HPDE6-E6E7 (cell line): ENCODE data around the gene COL11A2.

Source experiments
- DNase-seq: peaks from one replicate; pipeline ENCODE4 v3.0.0; 2011; ENCODE audit warnings: missing footprints; ENCODE audit errors: extremely low spot score

Gene COL11A2

DNA sequence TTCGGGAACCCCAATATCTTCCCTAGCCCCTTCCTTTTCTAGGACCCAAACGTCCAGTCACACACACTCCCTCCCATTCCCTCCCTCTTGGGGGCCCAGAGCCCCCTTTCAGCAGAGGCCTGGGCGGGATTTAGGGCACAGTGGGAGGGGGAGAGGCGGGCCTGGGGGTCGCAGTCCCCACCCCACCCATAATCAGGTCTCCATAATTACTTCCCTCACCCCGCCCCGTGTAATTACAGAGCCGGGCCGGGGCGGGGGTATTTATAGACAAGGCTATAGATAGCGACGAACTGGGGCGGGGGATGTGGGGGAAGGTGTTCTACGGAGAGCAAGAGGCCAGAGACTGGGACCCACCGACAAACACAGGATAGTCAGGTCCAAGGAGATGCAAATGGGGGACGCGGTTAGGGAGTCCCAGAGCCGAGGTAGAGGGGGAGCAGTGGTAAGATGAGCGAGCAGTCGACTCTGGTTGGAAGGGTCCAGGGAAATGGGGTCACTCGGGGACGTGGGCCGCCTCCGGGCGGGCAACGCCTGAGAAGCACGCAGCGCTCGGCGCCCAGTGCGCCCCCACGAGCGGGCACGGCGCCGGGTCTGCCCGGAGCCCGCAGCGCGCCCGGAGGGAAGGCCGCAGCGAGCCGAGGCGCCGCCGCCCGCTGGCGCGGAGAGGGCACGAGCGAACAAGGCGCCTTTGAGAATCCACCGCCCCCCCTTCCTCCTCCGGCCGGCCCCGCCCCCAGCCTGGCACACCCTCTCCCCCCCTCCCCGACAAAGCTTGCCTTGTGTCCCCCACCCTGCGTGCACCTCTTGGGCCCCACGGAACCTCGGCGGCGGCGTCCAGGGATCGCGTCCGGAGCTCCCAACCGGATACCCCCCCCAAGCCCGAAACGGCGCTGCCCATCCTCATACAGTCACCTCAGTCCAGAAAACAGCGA, 670 bp upstream of the COL11A2 start:
- DNase-seq: no peak

DNA sequence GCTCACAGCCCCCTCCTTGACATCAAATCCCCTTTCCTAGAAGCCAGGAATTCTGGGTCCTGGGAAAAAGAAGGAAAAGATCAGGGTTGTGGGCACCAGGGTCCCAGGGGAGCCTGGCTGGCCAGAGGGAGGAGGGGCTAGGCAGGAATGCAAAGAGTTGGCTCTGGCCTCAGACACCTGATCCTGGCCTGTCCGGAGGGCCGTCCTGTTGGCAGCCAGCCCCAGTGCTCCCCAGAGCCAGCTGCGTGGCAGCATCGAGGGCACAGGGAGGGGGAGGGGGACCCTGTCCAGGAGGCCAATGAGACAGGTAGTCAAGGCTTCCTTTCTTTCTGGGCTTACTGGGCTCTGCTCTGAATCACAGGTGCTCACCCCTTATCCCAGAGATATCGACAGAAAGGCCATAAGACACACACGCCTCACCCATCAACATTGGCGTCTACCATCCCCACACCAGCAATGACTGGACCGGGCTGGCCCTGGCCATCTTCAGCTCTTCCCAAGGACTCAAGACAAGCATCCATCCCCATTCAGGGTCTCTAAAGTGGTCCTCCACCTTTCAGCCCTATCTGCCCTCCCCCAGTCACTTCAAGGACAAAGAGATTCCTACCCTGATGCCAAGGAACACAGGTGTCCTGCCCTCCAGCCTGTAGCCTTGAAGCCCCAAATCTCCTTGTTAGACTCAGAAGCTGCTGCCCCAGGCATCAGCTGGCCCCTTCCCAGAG, 723 bp downstream of the COL11A2 start:
- DNase-seq: no peak

DNA sequence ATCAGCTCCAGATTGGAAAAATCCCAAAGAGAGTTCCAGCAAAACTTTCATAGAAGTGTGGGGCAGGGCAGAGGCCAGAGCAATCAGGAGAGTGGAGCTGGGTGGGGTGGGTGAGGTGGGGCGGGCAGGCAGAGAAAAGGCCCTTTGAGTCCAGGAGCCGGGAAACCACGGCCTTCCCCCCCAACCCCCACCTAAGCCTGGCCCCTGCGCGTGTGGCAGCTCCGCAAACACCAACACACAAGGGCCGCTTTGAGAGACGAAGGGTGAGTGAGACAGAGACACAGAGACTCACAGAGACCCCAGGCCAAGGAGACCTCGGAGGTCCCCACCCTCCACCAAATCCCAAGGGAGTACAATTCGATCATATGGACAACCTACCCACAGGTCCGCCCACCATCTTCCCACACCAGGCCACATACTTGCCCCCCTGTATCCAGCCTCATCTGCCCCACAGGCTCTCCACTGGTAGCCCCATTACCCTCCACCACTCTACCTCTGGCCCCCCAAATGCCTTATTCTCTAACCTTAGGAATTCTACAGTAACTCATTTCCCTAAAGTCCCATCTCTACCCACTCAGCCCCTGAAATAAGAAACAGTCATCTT, 1.7 kb downstream of the COL11A2 start:
- no peak for DNase-seq

DNA sequence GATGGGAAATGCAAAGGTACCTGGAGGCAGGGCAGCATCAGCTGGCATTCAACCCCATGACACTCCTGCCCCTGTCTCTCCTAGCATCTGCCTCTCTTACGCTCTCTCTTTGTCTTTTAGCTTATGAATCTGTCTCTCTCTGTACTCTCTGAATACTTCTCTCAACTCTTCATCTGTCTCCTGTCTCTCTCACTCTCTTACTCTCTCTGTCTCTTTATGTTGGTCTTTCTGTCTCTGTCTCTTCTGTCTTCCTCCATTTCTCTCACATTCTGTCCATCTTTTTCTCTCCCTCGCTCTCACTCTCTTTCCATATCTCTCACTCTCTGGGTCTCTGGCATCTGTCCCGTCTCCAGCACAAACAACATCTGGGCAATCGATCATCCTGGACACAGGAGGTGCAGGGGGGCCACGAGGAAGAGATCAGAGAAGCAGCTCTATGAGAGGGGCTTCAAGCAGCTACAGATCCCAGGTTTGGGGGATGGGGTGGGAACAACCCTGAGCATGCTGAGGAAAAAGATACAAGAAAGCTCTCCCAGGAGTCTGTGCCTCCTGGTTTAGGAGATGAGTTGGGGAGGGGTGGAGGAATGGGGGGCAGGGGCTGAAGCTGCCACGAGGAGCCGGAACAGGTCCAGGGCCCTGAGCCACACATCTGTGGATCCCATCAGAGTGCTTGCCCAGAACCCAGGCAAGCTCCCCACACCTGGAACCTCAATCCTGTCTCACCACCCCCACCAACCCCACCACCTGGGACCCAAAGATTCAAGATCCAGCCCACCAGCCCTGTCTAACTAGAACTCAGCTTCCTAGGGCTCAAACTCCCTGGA, 2.4 kb downstream of the COL11A2 start:
- DNase-seq: no peak

DNA sequence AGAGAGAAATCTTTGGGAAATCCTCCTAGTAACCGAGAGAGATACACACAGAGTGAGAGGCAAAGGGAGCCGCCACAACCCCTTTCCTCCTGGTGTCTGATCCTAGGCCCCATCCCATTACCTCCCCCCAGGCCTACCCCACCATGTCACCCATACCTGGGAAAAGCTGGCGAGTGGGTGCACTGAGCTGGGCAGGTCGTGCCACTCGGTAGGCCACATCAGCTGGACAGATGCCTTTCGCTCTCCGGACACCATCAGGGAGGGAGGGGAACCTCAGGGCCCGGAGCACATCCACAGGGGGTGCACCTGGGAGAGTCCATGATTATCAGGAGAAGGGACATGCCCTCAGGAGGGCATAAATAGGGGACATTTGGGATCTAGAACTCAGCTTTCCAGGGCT, 3.1 kb downstream of the COL11A2 start:
- DNase-seq: no peak

DNA sequence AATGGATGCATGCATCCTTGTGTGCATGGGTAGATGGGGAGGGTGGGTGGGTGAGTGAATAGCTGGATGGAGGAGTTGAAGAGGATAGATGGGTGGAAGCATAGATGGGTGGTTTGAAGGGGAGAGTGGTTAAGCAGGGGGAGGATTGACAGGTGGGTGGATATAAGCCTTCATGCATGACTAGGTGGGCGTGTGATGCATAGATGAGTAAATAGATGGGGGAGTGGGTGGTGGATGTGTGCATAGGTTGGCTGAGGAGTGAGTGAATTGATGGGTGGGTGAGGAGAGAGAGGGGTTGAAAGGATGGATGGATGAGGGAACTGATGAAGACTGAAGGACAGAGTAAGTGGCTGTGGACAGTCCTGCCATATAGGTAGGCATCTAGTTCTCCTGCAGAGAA, 4.5 kb downstream of the COL11A2 start:
- no peak for DNase-seq

DNA sequence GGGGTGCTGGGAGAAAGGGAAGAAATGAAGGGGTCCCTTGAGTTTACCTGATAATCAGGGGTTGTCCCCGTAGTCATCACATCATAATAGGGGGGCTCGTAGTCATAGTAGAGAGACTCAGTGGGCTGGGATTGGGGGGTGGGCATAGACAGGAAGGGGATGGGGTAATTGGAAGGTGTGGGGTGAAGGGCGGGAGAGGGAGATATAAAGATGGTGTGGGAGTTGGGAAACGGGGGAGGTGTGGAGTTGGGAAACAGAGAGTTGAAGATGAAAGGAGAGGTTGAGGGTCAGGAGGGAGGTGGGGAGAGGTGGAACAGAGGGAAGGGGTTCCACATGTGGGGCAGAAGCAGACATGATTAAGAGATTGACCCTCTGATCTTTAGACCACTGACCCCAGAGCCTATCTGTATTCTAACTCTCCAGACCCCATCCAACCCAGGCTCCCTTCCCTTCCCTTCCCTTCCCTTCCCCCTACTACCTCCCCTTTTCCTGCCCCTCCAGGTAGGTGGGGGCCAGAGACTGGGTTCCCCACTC, 6.5 kb downstream of the COL11A2 start:
- no peak for DNase-seq

DNA sequence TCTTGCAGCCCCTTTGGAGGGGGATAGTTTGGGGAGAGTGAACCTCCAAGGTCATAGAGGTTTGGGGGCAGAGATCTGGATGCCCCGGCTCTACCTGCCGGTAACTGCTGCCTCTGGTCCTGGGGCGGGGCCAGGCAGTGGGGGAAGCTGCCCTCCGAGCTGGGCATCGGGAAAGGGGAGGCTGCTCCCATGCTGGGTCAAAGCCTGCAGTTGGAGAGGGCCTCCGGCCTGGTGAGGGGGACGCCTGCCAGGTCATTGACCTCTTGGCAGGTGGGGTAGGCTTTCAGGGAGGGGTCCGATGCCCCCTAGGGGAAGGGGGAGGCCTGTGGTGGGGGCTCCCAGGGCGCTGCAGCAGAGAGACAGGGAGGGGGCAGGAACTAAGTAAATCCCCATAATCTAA, 7.1 kb downstream of the COL11A2 start:
- DNase-seq: no peak

DNA sequence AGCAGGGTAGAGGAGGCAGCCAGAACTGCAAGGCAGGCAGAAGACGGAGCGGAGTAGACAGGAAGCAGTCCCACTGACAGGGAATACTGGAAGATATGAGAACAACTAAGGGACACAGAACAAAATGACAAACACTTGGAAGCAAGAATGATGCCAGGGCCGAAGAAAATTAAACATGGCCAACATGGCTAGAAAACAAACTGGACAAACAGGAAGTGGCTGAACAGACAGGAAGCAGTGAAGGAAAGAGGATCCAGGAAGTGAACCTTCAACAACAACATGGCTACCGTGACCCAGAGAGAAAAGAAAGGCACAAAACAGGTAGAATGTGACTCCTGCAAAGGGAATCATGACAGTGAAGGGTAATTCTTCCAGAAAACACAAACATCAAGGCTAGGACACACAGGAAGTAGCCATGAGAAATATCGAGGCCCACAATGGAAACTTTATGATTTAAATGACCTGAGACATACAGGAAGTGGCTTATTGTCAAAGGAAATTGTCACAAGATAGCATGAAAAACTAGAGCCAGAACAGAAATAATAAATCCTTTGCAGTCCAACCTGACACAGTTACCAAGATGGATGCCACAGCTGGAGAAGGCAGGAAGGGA, 9.1 kb downstream of the COL11A2 start:
- DNase-seq: no peak

DNA sequence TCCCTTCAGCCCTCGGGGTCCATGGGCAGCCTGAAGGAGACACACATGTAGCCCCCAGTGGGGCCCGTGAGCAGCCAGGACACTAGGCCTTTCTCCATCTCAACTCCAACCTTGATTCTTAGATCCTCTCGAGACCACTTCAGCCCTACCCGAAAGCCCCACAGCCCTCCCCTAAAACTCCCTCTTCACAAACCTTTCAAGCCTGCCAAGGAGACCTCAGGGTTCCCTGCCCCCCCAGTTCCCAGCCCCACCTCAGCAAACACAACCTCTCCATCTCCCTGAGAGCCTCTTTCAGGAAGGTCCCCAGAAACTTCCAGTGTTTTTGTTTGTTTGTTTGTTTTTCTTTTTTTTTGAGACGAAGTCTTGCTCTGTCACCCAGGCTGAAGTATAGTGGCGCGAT, 11.1 kb downstream of the COL11A2 start:
- no peak for DNase-seq

DNA sequence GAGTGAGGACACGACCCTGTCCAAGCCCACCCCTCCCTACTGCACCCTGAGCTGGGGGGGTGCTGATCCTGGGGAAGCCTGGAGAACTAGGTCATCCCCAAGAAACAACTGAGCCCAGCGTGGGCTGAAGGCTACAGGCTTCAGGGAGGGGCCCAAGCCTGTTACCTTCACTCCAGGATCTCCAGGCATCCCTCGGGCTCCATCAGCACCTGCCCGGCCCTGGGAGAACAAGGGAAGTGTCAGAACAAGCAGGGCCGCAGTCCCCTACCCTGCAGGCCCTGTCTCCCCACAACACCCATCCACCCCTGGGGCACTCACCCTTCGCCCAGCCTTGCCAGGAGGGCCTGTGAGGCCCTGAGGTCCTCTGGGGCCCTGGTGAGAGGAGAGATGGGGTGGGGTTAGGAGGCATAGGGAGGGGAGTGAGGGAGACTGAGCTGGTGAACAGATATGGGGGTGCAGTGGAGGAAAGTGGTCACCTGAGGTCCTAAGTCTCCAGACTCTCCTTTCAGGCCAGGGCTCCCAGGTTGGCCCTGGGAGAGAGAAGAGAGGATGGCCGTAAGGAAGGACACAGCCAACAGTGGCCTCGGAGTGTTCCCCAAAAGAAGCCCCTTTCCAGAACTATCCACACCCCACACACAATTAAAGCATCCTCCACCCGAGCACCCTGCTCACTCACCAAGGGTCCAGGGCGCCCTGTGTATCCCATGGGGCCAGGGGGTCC, 13.4 kb downstream of the COL11A2 start:
- DNase-seq: no peak

DNA sequence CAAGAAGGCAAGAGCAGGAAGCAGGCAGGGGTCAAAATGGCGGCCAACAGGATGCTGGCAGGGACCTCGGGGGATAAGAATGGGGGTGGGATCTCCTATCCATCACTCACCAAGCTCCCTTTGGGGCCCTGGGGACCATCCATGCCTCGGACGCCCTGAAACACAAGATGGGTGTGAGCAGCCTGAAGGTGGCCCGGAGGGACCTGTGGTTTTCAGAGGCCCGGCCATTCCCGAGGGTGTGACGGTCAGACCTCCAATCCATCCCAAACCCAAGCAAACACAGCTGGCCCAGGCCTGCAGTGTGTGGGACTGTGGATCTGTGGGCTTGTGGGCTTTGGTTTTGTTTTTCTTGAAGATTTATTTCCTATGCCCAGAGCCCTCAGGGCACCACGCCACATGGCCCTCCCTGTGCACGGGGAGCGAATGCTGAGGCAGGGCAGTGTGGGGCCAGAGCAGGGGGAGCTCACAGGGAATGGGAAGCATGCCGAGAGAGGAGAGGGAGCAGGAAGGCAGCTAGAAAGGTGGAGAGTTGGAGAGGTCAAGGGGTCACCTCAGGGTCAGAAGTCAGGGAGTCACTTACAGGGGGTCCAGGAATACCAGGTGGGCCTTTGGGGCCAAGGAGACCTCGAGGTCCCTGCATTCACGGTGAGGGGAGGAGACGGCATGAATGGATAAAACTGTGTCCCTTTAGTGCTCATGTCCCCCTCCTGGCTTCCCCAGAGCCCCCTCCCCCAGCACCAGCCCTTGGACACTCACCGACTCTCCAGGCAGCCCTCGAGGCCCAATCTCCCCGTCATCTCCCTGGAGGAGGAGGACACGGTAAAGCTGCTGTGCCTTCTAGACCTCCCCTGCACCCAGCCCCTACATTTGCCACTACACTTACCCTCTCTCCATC, 14.5 kb downstream of the COL11A2 start:
- no peak for DNase-seq

DNA sequence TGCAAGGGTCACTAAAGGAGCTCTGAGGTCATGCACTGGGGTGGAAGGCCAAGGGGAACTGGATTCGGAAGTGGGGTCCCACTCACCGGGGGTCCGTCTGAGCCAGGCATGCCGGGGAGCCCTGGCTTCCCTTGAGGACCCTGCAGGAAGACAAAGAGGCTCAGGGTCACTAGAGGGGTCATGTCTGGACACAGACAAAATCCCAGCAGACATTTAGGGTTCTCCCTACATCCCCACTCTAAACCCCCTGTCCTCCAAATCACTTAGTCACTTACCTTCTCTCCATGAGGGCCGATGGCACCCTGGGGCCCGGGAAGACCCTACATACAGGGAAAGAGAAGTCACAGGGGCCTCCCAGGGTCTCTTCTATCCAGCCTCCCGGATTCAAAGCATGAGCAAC, 15.4 kb downstream of the COL11A2 start:
- no peak for DNase-seq

DNA sequence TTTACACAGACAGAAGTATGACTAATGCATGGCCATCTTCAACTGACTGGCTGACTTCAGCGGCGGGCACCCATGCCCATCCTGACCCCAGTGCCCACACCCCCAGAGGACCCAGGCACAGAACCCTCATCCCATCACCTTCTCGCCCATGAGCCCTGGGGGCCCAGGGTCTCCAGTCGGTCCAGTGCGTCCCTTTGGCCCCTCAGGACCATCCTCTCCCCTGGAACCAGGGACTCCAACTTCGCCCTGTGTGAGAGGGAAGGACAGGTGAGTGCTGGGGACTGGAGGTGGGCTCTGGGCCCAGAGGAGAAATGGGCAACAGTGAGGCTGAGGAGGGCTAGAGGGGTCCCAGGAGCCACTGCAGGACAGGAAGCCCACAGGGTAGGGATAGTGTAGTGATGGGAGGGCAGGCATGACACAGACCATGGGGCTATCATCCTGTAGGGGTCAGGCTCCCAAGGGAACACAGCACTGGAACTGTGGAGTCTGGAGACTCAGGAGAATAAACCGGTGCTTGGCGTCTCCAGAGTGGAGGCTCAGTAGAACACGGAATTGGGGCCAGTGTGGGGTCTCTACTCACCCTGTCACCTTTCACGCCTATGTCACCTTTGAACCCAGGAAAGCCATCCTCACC, 16.7 kb downstream of the COL11A2 start:
- no peak for DNase-seq

DNA sequence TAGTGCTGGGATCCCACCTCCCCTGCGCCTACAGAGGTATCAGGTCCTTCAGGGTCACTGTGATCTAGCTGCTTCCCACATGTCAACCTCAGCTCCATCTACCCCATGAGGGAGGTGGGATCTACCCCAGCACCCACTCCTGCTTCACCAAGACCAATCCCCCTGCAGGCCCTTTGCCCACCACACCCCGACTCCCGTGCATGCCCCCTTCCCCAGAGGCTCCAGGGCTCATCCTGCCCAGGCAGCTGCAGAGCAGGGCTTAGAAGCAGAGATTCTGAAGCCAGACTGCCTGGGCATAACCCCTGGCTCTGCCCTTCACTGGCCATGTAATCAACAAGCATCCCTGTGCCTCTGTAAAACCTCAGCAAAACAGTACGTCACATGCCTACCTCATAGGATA, 17.5 kb downstream of the COL11A2 start:
- DNase-seq: no peak

DNA sequence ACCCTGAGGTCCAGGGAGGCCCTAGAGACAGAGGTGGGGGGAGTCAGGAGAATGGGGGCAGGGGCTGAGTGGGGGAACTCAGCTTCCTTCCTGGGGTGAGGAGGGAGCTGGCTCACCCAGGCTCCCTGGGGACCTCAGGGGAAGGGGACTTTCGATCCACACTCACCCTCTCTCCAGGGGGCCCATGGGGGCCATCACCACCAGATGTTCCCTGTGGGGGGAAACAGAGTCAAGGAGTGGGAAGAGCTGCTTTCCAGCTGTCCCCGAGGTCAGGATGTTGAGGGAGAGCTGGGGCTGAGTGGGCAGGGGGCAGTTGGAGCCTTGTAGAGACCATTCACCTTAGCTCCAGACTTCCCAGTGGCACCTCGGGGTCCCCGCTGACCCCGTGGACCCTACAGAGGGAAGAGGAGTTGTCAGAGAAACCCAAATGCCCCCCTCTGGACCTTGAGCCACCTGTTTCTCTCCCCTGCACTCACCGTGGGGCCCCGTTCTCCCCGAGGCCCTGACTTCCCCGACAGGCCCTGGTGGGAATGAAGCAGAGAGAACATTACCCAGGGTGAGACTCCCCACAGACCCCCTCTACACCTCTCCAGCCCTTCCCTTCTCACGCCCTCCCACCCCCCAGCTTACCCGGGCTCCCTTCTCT, 18.6 kb downstream of the COL11A2 start:
- no peak for DNase-seq

DNA sequence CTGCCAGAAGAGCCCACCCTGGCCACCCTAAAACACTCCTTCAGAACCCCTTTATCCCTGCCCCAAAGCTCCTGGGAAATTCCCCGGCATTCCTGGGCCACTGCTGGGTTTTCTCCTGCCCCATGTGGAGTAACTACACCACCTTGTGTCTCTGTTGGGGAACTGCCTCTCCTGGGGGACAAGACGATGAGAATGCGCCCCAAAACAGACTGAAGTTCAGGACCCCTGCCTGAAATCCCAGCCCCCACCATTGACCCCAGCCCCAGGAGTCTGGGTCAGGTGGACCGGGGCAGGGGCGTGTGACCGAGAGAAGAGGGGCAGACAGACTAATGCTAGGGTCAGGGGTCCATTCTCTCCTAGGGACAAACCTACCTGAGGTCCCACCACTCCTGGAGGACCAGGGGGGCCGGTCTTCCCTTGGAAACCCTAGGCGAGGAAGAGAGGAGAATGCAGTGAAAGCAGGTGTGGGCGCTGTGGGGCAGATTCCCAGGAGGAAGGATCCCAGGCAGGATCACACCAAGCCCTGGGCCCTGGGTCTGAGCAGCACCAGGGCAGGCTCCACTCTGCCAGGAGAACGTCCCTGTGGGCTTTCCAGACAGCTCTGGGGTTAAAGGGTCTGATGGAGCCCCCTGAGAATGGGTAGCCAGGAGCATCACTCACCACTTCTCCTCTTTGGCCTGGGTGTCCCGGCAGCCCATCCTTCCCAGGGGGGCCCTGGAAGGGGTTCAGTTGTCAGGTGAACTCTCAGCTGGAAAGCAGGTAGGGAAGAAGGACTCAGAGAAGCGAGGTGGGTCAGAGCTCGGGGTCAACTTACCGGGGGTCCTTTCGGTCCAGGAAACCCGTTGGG, 19.4 kb downstream of the COL11A2 start:
- peak; percentile 80 for DNase-seq
